Bronchial epithelial cell (primary cell): ENCODE measurements around the gene SARS1. TPM values are rescaled to one million over a fixed set of nuclear protein-coding genes. Genes with fewer than 3 reads are reported as not detected.
A peak's percentile ranks its signal among the peaks of the same experiment; 100 is the strongest.

Source experiments
- DNase-seq: peaks from one replicate; pipeline ENCODE4 v3.0.0-alpha.2; 2010; ENCODE audit warnings: low read depth
- FAIRE-seq: peaks from 2 replicates; lab custom pipeline; 2011; peaks lifted over from hg19 to GRCh38; lab: Jason Lieb, UNC
- H3K27me3 ChIP-seq: 2 replicates; pipeline ENCODE4 v1.5.1; 2011; ENCODE audit warnings: low read length; ENCODE audit not compliant: control insufficient read depth, insufficient read depth
- H3K36me3 ChIP-seq: 2 replicates; pipeline ENCODE4 v1.5.1; 2011; ENCODE audit warnings: low read length; ENCODE audit not compliant: control insufficient read depth, insufficient read depth
- H3K4me3 ChIP-seq: 2 replicates; pipeline ENCODE4 v1.5.1; 2011; ENCODE audit warnings: mild to moderate bottlenecking, low read depth, low read length, control low read depth
- CTCF ChIP-seq: IDR thresholded peaks from 2 replicates; pipeline ENCODE4 v1.5.1; 2011; ENCODE audit warnings: mild to moderate bottlenecking, moderate library complexity, low read length, control low read depth, inconsistent platforms; ENCODE audit not compliant: insufficient read depth, severe bottlenecking
- total RNA-seq: library from RNA; depleted of rRNA; stranded (reverse); fragments of >200 nt; gene quantifications from 2 replicates; pipeline ENCODE4 v1.2.1, GENCODE V29; 2014

Gene SARS1
- total RNA-seq, 1 donor from 2014 or later, result 572 TPM

GRCh38 chr1:109185990-109186732 lies 27.6 kb upstream of the SARS1 start:
- Histone ChIP-seq H3K27me3 (no peaks in the 10 kb centered on the region), H3K36me3 (no peaks in the 10 kb centered on the region), H3K4me3 (no peak overlapping the region)
- TF ChIP-seq CTCF, result no peak
- no peak for DNase-seq
- no peak for FAIRE-seq

- no peak for FAIRE-seq
- H3K4me3 ChIP-seq, result no peak overlapping the region
- DNase-seq, result no peak
- no peaks in the 10 kb centered on the region for H3K27me3 ChIP-seq
- TF ChIP-seq CTCF, result no peak
- no peaks in the 10 kb centered on the region for H3K36me3 ChIP-seq
Observed at GRCh38 chr1:109186733-109187086, 27.0 kb upstream of the SARS1 start.

GRCh38 chr1:109187127-109187526 lies 26.6 kb upstream of the SARS1 start:
- no peak for TF ChIP-seq CTCF
- Histone ChIP-seq H3K4me3 (no peak overlapping the region), H3K36me3 (no peaks in the 10 kb centered on the region), H3K27me3 (no peaks in the 10 kb centered on the region)
- FAIRE-seq (no peak), DNase-seq (no peak)

GRCh38 chr1:109188200-109188599 lies 25.5 kb upstream of the SARS1 start:
- H3K27me3 ChIP-seq, result no peaks in the 10 kb centered on the region
- no peak for TF ChIP-seq CTCF
- H3K4me3 ChIP-seq, result no peak overlapping the region
- no peaks in the 10 kb centered on the region for H3K36me3 ChIP-seq
- DNase-seq, result no peak
- FAIRE-seq, result no peak

- DNase-seq (peak; percentile 62), FAIRE-seq (no peak)
- no peak for TF ChIP-seq CTCF
- Histone ChIP-seq H3K36me3 (no peaks in the 10 kb centered on the region), H3K4me3 (no peak overlapping the region), H3K27me3 (no peaks in the 10 kb centered on the region)
Observed at GRCh38 chr1:109188781-109189180, 24.9 kb upstream of the SARS1 start.

- Histone ChIP-seq H3K27me3 (no peaks in the 10 kb centered on the region), H3K36me3 (no peaks in the 10 kb centered on the region), H3K4me3 (no peak overlapping the region)
- TF ChIP-seq CTCF, result no peak
- DNase-seq (no peak), FAIRE-seq (no peak)
Observed at GRCh38 chr1:109190189-109190588, 23.5 kb upstream of the SARS1 start.
